ENCODE measurements around the gene OGDH.
A peak's percentile ranks its signal among the peaks of the same experiment; 100 is the strongest.

The OGDH gene

DNA sequence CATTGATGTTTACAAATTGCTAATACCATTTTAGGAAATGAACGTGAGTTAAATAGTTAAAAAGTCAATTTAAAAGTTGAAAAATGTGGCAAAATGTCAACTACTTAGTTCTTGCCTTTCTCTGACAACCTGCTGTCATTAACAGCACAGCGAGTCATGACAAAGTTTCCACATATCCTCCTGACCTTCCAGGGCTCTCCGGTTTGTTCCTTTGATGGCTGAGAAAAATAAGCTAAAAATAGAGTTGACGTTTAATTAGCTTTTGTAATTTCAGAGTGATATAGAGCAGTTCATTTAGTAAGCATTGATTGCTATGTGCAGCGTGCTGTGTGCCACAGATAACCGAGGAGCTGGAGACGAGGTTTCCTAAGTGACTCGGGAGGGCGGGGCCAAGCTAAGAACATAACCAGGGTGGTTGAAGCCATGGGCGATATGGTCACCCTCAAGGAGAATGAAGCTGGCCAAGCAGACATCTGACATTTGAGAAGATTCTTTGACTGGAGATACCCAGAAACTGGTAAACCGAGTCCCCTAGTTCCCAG, 47.9 kb downstream of the OGDH start:
- no peak overlapping the region for H3K4me3 ChIP-seq (ENCODE audit: control insufficient read depth, low read depth, low read length)
- TF ChIP-seq, protein P1, sequence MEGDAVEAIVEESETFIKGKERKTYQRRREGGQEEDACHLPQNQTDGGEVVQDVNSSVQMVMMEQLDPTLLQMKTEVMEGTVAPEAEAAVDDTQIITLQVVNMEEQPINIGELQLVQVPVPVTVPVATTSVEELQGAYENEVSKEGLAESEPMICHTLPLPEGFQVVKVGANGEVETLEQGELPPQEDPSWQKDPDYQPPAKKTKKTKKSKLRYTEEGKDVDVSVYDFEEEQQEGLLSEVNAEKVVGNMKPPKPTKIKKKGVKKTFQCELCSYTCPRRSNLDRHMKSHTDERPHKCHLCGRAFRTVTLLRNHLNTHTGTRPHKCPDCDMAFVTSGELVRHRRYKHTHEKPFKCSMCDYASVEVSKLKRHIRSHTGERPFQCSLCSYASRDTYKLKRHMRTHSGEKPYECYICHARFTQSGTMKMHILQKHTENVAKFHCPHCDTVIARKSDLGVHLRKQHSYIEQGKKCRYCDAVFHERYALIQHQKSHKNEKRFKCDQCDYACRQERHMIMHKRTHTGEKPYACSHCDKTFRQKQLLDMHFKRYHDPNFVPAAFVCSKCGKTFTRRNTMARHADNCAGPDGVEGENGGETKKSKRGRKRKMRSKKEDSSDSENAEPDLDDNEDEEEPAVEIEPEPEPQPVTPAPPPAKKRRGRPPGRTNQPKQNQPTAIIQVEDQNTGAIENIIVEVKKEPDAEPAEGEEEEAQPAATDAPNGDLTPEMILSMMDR (IDR thresholded peaks at IDR 0.05; ENCODE audit: control insufficient read depth, insufficient read depth, low read depth, low read length, missing control alignments) = no peak
- no peak for DNase-seq (ENCODE audit: low read depth)

DNA sequence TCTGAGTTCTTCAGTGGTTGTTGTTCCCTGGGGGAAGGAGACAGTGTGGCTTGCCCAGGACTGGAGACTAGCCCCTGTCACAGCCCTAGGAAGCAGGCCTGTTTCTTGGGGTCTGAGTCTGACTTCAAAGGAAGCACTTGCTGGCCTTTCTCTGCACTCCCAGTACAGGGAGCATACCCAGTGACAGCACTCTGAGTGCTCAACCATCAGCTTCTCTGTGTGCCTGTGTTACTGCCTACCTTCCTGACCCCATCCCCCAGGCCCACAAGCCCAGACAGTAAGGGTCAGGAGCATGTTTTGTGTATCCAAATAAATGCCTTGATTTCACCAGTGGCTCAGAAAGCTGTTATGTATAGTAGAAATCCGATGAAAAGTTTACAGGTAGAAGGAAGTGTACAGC, 48.9 kb downstream of the OGDH start:
- no peak for DNase-seq (ENCODE audit: low read depth)
- H3K4me3 ChIP-seq (ENCODE audit: control insufficient read depth, low read depth, low read length) = no peak overlapping the region
- TF ChIP-seq, protein P1 (IDR thresholded peaks at IDR 0.05; ENCODE audit: control insufficient read depth, insufficient read depth, low read depth, low read length, missing control alignments) = no peak

DNA sequence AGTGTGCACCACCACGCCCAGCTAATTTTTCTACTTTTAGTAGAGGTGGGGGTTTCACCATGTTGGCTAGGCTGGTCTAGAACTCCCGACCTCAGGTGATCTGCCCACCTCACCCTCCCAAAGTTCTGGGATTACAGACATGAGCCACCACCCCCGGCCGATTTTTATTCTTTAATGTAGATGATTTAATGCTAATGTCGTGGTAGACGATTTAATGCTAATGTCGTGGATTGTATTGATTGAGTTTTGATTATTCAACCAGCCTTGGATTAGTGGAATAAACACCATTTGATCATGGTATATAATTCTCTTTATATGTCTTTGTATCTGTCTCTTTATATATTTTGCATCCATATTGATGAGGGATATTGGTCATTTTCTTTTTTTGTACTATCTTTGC, 52.6 kb downstream of the OGDH start:
- TF ChIP-seq, protein P1 (IDR thresholded peaks at IDR 0.05; ENCODE audit: control insufficient read depth, insufficient read depth, low read depth, low read length, missing control alignments) = no peak
- DNase-seq (ENCODE audit: low read depth) = no peak
- no peak overlapping the region for H3K4me3 ChIP-seq (ENCODE audit: control insufficient read depth, low read depth, low read length)

DNA sequence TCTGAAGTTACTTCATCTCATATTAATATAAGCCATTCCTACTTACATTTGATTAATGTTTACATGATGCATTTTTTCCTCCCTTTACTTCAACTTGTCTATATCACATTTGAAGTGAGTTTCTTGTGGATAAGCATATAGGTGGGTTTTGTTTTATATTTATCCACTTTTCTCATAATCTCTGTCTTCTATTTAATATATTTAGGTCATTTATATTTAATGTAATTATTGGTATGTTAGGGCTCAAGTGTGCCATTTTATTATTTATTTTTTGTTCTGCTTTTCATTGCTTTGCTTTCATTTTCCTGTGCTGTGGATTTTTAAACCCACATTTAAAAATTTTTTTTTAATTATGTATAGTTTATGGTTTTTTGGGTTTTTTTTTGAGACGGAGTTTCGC, 54.8 kb downstream of the OGDH start:
- no peak overlapping the region for H3K4me3 ChIP-seq (ENCODE audit: control insufficient read depth, low read depth, low read length)
- no peak for DNase-seq (ENCODE audit: low read depth)
- TF ChIP-seq, protein P1 (IDR thresholded peaks at IDR 0.05; ENCODE audit: control insufficient read depth, insufficient read depth, low read depth, low read length, missing control alignments) = no peak

DNA sequence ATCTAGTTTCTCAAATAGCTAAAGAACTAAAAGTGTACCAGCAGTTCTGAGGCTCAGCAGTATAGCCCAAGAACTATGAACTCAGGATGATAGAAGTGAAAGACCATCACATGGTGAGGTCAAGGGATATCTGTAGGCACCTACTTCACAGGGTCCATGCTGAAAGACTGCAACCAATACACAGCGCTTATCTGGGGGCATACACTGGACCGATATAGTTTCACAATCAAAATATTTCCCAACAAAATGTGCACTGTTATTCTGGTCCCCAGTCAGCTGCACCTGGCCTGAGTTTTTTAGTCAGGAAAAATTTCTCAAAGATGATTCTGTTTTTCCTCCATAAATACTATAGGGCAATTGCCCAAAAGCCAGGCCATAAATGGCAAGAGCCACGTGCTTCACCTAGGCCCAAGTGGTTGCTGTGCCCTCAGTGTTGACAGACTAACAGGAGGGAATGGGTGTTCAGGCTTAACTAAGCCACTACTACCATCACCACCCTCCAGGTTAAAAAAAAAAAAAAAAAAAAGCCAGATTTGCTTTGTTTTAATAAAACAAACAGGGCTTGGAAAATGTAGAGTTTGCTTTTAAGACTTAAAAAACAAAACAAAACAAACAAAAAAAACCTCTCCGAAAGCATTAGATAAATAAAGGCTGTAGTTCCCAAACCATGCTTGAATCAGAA, 58.5 kb downstream of the OGDH start:
- TF ChIP-seq, protein P1 (IDR thresholded peaks at IDR 0.05; ENCODE audit: control insufficient read depth, insufficient read depth, low read depth, low read length, missing control alignments) = no peak
- H3K4me3 ChIP-seq (ENCODE audit: control insufficient read depth, low read depth, low read length) = no peak overlapping the region
- no peak for DNase-seq (ENCODE audit: low read depth)

DNA sequence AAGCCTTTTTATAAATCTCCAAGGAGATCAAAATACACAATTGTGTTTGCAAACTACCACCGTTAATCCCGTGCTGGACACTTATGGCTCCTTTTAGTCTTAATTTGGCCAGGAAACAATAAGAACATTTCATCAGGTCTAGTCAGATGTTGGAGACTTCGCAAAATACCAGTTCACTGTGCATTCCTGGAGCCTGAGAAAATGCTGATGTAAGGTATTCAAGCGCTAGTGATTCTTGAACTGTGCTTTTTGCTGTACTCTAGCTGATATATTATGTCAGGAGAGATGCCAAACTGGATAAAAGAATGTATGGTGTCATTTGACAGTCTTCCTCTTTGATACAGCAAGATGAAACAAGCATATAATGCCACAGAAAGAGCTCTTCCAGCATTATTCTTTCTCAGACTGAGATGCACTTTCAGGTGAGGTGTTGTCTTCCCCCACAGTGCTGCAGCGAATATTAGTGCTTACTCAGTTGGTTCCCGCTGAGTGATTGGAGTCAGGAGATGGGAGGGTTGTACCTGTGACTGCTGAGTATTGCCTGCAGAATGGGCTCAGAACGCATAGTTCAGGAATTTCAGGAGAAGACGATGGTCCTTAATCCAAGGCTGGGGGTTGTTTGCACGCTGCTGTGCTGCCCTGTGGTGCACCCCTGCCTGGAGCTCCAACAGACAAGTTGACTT, 59.2 kb downstream of the OGDH start:
- TF ChIP-seq, protein P1 (IDR thresholded peaks at IDR 0.05; ENCODE audit: control insufficient read depth, insufficient read depth, low read depth, low read length, missing control alignments) = no peak
- no peak overlapping the region for H3K4me3 ChIP-seq (ENCODE audit: control insufficient read depth, low read depth, low read length)
- DNase-seq (ENCODE audit: low read depth) = peak; percentile 56

All from AG09309 (cell line).